Measurements from ENCODE around the gene CHD2.

DNA sequence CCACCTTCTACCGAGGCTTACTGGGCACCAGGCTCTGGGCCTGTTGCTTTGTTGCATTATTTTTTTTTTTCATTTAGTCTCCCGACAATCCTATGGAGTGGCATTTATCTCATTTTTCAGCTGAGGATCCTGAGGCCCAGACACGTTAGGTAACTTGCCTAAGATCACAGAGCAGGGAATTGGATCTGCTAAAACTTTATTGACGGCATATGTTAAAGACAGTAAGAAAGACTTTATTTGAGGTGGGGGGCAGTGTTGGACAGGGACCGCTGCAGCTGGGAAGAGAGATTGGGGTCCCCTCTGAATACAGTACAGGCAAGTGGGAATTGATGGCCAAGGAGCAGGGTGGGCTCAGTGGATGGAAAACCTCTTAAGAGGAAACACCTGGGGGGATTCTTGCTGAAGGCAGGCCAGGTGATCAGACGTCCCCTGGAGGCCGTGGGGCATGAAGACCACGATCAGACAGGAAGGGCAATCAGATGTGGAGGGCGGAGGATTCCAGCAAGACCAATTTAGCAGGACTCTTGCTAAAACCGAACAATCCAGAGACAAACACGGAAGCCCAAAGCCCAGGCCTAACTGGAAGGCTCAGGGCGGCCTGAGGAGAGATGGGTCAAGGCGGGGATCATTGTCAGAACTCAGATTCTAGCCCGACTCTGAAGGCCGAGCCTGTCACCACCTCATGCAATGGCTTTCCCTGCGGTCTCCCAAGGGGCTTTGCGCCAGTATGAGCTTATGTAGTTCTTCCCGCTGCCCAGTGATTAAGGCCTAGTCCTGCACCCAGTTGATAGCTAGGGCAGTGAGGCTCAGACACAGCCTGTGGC, 135.2 kb downstream of the CHD2 start:
- TF ChIP-seq, protein P1, sequence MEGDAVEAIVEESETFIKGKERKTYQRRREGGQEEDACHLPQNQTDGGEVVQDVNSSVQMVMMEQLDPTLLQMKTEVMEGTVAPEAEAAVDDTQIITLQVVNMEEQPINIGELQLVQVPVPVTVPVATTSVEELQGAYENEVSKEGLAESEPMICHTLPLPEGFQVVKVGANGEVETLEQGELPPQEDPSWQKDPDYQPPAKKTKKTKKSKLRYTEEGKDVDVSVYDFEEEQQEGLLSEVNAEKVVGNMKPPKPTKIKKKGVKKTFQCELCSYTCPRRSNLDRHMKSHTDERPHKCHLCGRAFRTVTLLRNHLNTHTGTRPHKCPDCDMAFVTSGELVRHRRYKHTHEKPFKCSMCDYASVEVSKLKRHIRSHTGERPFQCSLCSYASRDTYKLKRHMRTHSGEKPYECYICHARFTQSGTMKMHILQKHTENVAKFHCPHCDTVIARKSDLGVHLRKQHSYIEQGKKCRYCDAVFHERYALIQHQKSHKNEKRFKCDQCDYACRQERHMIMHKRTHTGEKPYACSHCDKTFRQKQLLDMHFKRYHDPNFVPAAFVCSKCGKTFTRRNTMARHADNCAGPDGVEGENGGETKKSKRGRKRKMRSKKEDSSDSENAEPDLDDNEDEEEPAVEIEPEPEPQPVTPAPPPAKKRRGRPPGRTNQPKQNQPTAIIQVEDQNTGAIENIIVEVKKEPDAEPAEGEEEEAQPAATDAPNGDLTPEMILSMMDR (IDR thresholded peaks at IDR 0.05; ENCODE audit: low read depth, low read length, poor library complexity, severe bottlenecking), result no peak
- TF ChIP-seq EZH2phosphoT487 (IDR thresholded peaks at IDR 0.05; ENCODE audit: borderline replicate concordance, low read length), result no peak
